ENCODE measurements around the gene MAGED2.
A peak's percentile ranks its signal among the peaks of the same experiment; 100 is the strongest.
"Not testable (repeated sequence)": the region's sequence is repeated elsewhere in the genome, so short reads cannot be mapped to it uniquely, and the experiment has no call there.

MAGED2 gene, protein sequence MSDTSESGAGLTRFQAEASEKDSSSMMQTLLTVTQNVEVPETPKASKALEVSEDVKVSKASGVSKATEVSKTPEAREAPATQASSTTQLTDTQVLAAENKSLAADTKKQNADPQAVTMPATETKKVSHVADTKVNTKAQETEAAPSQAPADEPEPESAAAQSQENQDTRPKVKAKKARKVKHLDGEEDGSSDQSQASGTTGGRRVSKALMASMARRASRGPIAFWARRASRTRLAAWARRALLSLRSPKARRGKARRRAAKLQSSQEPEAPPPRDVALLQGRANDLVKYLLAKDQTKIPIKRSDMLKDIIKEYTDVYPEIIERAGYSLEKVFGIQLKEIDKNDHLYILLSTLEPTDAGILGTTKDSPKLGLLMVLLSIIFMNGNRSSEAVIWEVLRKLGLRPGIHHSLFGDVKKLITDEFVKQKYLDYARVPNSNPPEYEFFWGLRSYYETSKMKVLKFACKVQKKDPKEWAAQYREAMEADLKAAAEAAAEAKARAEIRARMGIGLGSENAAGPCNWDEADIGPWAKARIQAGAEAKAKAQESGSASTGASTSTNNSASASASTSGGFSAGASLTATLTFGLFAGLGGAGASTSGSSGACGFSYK

DNA sequence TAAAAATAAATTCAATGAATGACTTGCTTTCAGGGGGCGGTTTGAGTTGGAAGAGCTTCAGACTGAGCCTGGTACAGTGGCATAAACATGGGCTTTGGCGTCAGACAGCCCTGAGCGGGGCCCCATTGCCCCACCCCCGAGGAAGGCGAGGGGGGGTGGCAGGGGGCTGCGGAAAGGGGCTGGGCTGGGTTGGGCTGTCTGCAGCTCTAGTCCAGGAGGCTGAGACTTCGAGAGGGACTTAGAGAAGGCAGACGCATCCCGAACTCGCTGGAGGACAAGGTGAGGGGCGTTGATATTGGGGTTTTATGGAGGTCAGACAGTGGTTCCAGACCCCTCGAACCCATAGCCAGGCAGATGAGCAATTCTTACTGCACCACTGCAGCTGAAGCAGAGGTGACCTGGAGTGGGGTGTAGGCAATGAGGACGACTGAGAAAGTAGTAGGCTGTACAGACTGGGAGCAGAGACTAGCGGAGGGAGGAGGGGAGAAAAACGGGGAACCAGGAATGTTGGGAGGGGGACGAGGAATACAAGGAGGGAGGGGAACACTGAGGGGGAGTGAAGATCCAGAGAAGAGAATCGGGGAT, at the start of gene MAGED2:
MAGED2 (plus strand) TSS at position 222 of the 585 bp plus-strand sequence. CDS start 1,587 bp downstream, outside the sequence.
- DNase-seq = peak; percentile 27

DNA sequence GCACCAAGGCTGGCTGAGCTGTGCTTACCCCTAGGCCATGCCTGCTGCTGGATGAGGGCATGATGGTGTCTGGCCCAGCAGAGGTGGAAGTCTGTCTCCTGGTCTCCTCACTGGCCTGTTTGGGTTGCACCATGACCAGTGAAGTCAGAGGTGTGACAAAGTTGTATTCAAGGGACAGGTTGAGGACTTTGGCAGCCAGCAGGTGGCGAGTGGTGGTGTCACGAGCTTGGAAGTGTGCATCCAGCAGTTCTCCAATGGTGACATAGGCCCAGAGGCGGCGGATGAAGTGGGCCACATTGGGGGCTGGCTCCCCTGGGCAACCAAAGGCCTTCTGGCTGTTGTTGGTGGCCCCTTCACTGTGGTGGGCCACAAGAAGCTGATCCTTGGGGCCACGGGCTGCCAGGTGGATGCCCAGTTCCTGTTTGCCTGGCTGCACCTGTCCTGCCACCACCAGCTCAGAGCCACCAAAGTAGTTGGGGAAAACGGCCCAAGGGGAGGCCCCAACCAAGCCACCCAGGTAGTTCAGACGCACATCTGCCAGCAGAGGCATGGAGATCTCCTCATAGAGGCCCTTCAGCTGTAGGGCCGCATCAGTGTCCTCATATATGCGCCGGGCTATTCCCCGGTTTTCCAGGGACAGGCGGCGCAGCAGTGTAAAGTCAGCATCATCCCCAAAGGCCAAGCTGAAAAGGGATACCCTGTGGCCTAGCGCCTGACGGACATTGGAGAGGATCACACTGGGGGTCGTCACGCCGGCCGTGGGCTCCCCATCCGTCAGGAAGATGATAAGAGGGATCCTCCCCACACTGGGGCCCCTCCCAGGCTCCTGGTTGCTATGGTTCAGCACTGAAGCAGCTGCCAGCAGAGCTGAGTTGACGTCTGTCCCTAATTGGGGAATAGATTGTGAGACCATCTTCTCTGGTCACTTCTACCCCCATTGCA, 49.2 kb upstream of the MAGED2 start:
- no peak for DNase-seq

DNA sequence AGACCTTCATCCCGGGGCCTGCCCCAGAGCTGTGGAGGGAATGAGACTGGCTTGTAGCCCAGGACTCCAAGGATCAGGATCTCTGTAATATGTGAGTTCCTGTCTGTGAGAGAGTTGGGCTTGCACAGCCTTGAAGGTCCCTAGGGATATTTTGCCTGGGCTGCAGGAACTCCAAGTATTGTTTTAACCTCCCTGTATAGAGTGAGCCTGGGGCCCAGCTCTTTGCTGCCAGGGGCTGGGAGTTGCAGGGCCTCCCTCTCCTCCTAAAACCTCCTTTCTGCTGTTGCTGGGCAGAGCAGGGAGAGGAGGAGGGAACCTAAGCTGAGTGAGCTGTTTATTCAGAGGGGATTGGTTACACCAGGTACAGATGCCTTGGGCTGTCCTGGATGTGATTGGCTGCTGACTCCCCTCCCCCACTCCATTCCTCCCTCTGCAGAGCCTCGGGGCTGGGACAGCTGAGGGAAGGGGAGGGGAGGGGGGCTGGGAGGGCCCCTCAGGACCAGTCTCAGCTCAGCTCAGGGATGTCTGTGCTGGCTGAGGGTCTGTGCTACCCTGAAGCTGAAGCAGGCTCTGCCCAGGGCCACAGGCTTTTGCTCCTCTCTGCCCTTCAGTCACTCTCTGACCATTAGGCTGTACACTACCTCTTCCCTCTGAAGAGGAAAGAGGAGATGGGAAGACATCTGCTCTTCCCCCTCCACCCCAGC, 33.0 kb upstream of the MAGED2 start:
- not testable (repeated sequence) for DNase-seq

DNA sequence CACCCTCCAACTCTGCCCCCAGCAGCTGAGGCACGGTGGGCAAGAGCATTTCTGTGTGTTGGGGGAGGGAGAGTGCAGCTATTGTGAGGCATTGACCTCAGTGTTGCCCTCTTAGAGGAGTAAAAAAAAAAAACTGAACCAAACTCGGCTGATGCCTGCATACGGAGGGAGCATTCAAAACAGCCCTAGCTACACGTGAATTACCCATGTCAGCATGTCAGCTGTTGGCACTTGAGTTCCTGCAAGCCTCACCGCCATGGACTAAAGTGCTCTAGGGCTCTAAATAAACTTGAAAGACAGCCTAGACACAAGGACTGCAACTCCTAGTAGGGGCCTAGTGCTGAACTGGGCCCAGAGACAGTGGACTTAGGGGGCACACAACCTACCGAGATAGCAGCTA, 31.5 kb upstream of the MAGED2 start:
- no peak for DNase-seq

DNA sequence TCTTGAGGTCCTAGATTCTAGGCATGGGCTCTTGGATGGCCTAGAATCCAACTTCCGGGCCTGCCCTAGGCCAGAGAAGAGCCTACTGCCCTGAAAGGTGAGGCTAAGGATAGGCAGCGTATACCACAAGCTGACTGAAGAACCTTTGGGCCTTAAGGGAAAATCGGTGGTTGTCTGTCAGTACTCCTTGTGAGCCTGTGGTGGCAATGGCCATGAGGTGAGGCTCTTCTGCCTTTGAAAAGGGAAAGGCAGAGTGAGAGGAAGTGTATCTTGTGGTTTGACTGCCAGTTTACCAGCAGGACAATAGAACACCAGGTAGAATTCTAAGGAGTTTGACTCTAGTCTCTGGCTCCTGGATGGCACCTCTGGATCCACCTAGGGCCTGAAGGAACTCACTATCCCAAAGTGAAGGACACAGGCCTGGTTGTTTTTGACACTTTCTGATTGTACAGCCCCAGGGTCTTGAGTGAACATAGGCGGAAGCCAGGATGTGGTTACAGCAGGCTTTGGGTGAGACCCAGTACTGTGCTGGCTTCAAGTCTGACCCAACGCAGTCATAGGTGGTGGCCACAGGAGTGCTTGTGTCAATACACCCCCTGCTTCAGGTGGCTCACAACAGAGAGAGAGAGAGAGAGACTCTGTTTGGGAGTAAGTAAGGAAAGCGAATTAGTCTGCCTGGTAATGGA, 30.4 kb upstream of the MAGED2 start:
- DNase-seq = no peak

DNA sequence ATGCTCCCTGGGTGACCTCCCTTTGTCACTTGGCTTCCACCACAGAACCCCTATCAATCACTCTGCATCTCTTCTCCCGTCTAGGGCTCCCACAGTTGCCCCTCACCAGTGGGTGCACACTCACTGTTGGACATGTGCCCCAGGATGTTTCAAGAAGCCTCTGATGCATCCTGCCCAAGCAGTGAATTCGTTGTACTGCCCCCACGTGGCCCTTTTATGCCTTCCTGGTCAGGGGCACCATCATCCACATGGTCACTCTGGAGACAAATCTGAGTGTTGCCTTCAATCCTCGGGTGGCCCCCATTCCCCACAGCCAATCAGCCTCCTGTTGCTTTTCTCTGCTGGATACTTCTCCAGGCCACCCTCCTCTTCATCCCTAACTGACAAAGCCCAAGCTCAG, 21.6 kb upstream of the MAGED2 start:
- DNase-seq = no peak

DNA sequence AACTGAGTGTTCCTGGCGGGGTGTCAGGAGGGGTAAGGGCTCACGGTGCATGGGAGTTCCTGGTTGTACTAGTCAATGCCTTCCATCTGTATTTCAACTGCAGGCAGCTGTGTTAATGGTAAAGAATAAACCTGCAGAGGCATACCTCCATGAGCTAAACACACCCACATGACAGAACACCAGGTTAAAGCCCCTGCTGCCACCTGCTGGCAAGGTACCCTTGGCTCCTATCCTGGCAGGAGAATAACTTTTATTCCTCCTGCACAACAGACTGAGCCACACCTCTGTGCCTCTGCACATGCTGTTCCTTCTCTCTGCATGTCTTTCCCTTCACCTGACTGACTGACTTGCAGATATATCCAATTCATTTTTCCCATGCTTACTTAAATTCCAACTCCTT, 20.6 kb upstream of the MAGED2 start:
- no peak for DNase-seq

DNA sequence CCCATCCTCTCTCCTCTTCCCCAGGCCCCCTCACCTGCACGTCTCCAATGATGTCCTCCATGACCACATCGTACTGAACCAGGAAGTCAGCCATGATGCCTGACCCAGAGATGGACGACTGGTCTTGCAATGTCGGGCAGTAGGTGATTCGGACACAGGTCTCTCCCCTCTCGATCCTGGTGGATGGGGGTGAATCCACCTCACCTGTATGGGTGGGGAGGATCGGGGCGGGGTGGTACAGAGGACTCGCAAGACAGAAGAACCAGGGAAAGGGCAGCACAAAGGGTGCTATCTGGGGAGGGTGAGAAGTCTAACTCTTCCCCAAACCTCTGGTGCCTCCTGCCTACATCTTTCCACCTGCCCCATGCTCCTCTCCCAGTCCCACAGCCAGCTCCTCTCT, 19.1 kb upstream of the MAGED2 start:
- no peak for DNase-seq

DNA sequence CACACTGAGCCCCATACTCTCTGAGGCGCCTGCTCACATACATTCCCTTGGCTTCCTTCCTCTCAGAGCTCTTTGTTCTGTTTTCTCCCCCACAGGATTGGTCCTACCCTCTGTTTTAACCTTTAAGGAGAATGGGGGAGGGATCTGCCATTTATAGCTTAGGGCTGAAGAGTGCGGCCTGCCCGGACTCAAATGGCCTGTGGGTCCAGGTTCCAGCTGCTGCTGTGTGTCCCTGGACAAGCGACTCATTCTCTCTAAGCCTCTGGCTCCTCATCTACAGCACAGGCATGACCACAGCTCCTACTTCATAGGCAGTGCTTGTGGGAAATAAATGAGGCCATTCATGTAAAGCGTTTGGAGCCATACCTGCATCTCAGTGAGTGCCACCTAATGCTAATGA, 18.1 kb upstream of the MAGED2 start:
- DNase-seq = not testable (repeated sequence)

DNA sequence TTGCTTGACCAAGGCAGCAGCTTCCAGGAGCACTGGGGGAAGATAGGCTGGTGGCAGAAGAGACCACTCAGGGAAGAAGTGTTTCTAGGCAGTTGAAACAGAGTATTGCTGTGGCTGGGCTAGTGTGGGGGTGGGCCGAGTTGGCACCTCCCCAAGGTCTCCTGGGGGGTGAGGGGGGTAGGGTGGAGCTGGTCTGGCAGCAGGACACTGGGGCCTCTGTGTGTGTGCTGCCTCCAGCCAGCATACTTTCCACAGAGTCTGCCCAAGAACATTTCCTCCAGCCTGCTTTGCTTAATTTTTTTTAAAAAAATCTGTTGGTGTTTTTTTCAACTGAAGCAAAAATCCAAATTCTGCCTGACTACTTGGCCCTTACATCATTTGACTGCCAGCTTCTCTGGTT, 13.5 kb upstream of the MAGED2 start:
- no peak for DNase-seq

DNA sequence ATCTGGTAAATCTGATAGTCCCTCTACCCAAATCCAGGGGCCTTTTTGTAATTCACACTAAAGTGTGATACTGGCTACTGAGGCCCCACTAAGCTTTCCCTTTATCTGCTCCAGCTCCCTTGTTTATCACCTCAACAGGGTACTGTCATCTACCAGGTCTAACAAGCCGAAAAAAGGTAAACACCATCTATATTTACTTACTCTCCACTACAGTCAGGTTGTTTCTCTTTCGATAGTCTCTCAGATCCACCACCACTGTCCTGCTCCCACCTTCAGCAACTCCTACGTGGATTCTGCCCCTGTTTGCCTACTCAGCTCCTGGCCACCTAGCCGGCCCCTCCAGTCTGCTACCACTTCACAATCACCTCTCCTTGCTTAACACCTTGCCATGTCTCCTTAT, 12.8 kb upstream of the MAGED2 start:
- DNase-seq = no peak

DNA sequence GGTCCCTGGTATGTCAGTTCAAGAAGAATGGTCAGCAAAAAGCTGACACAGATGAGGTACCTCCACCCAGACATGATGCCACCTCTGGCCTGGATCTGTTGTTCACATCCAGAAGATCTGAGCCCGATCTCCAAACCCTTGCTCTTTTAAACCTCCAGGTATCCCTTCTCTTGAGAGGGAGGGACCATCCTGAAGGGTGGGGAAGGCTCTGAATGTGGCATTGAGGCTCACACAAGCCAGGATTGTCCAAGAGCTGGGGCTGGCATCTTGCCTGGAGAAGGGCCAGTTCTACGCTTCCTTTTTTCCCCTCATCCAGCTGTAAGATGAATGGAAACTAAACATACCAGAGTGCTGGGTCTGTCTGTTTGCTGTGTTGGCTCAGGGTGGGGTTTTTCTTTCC, 9.4 kb upstream of the MAGED2 start, which contains the start of gene ITIH6:
ITIH6 (minus strand) TSS at position 119 of the 400 bp plus-strand sequence; CDS start at position 74, 45 bp downstream.
- DNase-seq = no peak

DNA sequence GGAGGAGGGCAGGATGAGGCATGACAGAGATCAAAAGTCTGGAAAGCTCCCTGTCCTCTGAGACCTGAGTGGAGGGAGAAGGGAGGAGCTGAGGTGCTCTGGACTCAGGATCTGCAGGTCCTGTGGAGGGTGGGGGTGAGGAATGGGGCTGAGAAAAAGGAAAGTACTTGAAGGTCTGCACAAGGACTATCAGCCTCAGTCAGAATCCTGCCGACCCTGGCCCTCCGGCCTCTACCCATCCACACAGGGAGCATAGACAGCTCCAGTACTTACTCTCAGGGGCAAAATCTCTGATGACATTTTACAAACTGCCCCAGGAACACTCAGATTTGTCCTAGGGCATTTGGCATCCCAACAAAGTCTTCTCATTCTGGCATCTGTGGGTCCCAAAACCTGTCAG, 8.5 kb upstream of the MAGED2 start:
- DNase-seq = no peak

DNA sequence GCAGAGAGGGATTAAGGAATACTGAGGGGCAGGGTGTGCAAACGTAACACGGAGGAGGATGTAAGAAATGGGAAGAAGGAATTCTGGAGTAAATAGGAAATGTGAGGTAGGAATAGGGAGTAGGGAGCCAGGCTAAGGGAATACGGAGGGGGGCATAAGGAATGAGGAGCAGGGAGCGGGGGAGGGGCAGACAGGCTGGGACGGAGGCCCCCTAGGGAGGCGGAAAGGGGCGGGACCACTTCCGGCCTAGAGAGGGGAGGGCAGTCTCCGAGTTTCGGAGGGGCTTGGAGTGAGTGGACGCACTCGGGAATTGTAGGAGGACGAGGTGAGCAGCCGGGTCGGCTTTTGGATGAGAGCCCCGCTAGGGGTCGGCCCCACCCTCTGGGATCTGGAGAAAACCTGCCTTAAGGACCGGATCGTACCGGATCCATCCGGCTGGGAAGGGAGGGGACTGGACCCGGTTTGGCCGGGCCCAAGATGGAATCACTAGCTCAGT, 612 bp downstream of the MAGED2 start:
- DNase-seq = peak; percentile 65

DNA sequence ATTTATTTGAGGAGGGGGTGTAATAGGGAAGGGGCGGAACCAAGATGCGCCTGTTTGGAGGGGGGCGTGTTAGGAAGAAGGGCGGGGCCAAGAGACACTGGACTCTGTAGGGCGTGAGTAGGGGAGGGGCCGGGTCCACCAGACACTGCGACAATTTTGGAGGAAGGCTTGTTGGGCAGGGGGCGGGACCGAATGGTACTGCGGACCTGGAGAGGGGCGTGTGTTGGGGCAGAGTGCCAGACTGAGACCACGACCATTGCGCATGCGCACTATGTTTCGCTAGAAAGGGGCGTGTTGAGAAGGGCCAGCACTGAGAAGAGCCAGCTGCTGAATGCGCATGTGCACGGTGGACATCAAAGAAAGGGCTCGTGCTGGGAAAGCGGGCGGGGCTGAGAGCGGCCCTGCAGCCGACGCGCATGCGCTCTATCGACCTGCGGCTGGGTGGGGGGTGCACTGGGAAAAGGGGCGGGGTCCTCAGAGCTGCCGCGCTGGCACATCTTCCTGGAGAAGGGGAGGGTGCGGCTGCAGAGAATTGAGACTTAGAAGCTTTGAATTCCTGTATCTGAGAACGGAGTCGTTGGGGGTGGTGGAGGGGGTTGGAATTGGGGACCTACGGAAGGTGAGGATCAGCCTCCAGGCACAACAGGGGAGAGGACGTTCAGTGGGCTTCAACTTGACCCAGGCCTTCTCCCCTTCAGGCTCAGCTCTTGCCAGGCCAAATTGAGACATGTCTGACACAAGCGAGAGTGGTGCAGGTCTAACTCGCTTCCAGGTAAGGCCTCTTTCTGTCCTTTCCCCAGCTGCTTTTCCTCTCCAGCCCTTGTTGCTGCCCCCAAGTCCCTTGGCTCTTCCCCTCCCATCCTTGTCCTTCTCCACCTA, 1.3 kb downstream of the MAGED2 start:
- DNase-seq = peak; percentile 94

DNA sequence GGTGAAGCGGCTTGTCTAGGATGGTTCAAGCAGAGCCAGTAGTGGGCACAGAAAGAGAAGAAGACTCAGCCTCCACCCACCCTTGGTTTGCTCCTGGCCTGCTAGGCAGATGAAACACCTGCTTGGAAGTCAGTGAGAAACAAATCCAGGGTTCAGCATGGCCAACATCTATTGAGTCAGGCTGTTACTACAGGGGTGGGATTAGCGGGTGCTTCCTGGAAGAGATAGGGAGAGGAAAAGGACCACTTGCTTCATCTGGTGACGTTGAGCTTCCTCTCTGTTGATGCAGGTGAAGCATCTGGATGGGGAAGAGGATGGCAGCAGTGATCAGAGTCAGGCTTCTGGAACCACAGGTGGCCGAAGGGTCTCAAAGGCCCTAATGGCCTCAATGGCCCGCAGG, 3.0 kb downstream of the MAGED2 start:
- DNase-seq = no peak

DNA sequence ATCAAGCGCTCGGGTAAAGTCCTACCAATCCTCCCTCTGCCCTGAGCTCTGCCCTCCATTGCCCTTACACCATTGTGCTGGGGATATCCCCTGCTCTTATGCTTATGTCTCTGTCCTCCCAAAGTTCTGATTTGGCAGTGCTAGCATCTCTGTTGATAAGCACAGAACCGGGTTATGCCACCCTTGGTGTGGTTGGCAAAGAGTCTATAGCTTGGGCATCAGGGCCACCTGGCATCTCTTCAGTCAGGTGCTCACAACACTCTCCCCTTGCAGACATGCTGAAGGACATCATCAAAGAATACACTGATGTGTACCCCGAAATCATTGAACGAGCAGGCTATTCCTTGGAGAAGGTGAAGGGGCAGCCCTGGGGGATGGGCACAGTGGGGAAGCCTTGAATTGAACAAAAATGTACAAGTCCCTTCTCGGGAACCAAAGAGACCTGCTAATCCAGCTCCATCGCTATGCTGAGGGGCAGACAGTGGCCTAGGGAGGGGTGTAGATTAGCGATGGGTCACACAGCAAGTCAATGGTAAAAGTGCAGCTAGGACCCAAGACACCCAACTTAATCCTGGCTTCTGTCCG, 3.8 kb downstream of the MAGED2 start:
- DNase-seq = no peak

DNA sequence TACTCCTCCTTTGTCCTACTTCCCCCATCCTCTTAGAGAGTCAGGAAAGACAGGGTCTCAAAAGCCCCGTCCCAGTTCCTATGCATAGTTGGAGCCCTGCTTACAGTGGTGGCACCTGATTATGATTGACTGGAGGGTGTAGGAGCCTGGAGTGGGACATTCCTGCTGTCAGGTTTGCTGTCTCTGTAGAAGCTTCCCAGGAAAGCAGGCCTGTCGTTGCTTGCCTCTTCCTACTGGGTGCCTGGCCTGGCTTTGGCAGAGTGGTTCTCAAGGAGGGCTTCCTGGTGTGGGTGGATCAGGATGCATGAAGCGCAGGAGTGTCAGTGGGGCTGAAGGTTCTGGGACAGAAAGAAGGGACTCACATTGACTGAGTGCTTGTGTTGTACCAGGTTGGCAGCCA, 4.8 kb downstream of the MAGED2 start:
- no peak for DNase-seq

DNA sequence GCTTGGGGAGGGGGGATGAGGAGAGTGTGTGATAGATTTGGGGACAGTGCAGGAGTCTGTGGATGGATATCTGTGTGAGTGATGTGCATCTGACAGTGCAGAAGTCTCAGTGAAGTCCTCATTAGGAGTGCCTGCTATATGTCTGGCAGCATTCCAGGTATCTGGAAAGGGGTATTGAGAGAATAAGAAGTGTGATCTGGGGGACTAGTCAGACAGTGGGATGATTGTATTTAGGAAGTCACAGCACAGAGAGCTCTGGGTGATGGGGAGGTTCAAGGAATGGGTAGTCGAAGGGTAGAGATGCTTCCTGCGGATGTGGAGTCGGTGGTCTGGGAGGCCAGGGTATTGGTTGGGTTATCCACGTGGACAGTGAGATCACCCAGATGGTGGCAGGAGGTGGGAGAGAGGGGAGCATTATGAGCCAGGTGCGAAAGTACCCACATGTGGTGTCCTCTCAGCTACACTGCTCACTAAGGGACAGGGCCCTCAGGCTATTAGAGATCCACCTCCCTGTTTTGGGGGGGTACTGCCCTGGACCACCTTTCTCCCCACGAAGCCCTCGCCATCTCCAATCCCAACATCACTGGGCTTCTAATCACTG, 9.8 kb downstream of the MAGED2 start:
- peak; percentile 2 for DNase-seq

DNA sequence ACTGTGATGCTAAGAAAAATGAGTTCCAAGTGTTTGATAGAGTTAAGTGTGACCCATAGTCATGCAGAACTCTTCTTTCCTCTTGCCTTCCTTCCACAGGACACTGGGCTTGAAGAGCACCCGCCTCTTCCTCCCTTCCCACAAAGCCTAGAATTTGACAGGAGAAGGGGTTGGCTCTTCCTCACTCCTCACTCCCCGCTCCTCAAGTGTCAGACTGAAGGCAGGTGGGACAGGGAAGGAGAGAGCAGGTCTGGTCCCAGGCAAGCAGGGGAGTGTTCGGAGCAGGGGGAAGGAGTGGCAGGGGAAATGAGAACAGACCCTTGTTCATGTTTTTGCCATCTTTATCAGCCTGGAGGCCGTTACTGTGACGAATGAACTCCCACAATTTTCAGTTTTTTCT, 10.7 kb downstream of the MAGED2 start:
- no peak for DNase-seq

All from NCI-H1105 treated with DMSO at 0.1 percent for 48 hours (cell line).